Measurements from ENCODE around the gene PSMB11. TPM values are rescaled to one million over a fixed set of nuclear protein-coding genes. Genes with fewer than 3 reads are reported as not detected.

PSMB11 gene
- total RNA-seq, 2 donors from 2014 or later: not detected

DNA sequence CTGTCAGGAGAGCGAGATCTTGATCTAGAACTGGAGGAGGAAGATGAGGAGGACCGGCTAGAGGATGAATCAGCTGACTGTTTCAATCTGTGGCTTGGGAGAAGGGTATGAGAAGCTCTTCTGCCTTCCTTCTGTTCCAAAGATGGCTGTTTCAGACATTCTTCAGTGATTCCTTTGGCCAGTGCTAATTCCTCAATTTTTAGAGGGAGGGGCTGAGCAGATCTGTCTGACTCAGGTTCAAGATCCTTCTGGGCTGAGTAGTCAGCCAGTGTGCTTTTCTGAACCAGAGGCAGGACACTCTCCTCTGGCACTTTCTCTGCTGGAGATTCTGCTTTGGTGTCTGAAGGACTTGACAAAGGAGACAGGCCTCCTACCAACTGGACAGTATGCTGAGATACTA is 37.7 kb downstream of the PSMB11 start:
- DNase-seq (ENCODE audit: low spot score): no peak
- no peak overlapping the region for H3K4me3 ChIP-seq
- no peak for ATAC-seq (ENCODE audit: insufficient number of reproducible peaks, low FRiP score, low read depth)
- TF ChIP-seq, protein P1, sequence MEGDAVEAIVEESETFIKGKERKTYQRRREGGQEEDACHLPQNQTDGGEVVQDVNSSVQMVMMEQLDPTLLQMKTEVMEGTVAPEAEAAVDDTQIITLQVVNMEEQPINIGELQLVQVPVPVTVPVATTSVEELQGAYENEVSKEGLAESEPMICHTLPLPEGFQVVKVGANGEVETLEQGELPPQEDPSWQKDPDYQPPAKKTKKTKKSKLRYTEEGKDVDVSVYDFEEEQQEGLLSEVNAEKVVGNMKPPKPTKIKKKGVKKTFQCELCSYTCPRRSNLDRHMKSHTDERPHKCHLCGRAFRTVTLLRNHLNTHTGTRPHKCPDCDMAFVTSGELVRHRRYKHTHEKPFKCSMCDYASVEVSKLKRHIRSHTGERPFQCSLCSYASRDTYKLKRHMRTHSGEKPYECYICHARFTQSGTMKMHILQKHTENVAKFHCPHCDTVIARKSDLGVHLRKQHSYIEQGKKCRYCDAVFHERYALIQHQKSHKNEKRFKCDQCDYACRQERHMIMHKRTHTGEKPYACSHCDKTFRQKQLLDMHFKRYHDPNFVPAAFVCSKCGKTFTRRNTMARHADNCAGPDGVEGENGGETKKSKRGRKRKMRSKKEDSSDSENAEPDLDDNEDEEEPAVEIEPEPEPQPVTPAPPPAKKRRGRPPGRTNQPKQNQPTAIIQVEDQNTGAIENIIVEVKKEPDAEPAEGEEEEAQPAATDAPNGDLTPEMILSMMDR (IDR thresholded peaks at IDR 0.05): no peak
- H3K4me1 ChIP-seq (ENCODE audit: control insufficient read depth in 1 of 2, low read depth in 2 of 2): peaks cover 7 to 21% of the 10 kb centered on the region in 2 donors
- peak overlapping the region; percentile 2 to 46 for H3K27ac ChIP-seq
- H3K9me3 ChIP-seq: no peaks in the 10 kb centered on the region
- peaks cover 68% of the 10 kb centered on the region for H3K36me3 ChIP-seq
- no peaks in the 10 kb centered on the region for H3K27me3 ChIP-seq (replicated peaks; ENCODE audit: insufficient read depth)

DNA sequence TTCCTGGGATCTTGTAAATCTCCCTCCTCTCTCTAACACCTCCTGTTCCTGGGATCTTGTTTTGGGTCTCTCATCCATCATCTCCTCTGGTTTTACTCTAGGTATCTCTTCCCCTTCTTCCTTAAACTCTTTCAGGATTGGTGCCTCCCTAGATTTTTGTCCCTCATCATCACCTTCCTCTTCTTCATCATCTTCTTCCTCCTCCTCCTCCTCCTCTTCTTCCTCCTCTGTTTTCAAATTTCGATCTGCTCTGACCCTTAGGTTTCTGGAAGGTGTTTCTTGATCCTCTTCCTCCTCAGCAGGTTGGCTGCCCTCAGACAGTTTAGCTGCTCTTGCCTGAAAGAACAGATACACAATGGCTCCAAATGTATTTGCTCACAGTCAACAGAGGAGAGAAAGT is 38.5 kb downstream of the PSMB11 start:
- DNase-seq (ENCODE audit: low spot score) (no peak), ATAC-seq (ENCODE audit: insufficient number of reproducible peaks, low FRiP score, low read depth) (no peak)
- H3K9me3 ChIP-seq: no peaks in the 10 kb centered on the region
- H3K27ac ChIP-seq: no peak overlapping the region
- TF ChIP-seq, protein P1 (IDR thresholded peaks at IDR 0.05): no peak
- H3K4me3 ChIP-seq: no peak overlapping the region
- peaks cover 7 to 21% of the 10 kb centered on the region in 2 donors for H3K4me1 ChIP-seq (ENCODE audit: control insufficient read depth in 1 of 2, low read depth in 2 of 2)
- H3K27me3 ChIP-seq (replicated peaks; ENCODE audit: insufficient read depth): no peaks in the 10 kb centered on the region
- H3K36me3 ChIP-seq: peaks cover 68% of the 10 kb centered on the region

DNA sequence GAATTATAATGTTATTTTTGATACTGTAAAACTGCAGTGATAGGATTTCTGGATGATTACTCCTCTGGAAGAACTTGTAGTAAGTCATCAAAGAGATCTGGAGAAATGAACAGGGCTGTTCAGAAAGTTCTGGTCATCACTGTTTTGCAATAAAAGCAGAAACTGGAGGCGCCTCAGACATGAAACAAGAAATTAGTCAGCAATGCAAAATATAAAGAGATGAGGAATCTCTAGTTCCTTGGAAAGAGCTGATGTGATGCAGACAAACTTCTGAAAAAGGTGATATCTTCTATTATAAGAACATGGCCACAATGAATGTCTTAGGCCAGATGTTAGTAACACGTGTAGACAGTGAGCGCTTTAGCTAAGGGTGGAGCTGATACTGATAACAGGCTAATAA is 43.4 kb downstream of the PSMB11 start:
- ATAC-seq (ENCODE audit: insufficient number of reproducible peaks, low FRiP score, low read depth): no peak
- DNase-seq (ENCODE audit: low spot score): no peak
- peaks cover 68% of the 10 kb centered on the region for H3K36me3 ChIP-seq
- H3K27ac ChIP-seq: no peak overlapping the region
- H3K9me3 ChIP-seq: no peaks in the 10 kb centered on the region
- no peaks in the 10 kb centered on the region for H3K27me3 ChIP-seq (replicated peaks; ENCODE audit: insufficient read depth)
- no peaks in the 10 kb centered on the region for H3K4me1 ChIP-seq (ENCODE audit: control insufficient read depth in 1 of 2, low read depth in 2 of 2)
- H3K4me3 ChIP-seq: no peak overlapping the region
- TF ChIP-seq, protein P1 (IDR thresholded peaks at IDR 0.05): no peak

DNA sequence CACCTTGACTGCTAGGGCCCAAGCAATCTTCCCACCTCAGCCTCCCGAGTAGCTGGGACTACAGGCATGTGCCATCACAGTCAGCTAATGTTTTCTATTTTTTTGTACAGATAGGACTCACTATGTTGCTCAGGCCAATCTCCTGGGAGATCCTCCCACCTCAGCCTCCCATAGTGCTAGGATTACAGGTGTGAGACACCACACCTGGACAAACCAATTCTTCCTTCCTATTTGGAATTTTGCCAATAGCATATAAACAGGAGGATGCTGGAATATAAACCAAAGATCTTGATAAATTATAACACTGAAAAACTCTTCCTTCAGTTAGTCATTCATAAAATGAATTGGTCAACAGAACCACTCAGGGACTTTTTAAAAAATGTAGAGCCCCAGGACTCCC is 44.6 kb downstream of the PSMB11 start:
- Histone ChIP-seq H3K27me3 (replicated peaks; ENCODE audit: insufficient read depth) (no peaks in the 10 kb centered on the region), H3K36me3 (peaks cover 68% of the 10 kb centered on the region)
- TF ChIP-seq, protein P1 (IDR thresholded peaks at IDR 0.05): no peak

DNA sequence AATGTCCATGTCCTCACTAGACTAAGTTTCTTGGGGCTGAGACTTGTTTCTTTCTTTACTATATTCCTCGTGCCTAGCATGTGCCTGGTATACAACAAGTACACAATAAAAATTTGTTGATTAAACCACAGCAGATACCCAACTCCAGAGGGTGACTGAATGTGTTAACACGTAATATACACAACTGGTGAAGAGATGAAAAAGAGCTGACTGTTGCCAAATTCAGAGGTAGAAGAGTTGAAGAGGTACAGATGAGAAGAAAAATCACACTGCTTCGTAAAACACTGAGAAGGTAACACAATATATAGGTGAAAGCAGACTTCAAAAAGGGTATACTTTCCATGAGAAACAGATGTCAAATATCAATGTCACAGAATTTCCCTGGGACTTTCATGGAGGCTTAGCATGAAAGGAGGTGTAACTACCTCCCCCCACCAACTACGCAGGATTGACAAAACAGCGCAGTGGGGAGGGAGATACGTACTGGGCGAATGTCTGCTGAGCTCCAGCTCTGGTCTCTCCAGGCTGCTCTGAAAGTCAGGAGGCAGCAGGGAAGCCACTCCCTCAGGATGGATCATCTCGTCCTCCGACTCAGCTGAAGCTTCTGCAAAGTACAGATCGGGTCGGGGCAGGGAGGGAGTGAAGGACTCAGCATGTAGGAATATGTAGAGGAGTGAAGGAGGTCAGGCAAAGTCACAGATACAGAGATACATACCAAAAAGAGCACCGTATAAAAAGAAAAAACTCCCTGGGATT is 47.7 kb downstream of the PSMB11 start:
- peaks cover 61% of the 10 kb centered on the region for H3K36me3 ChIP-seq
- no peak overlapping the region for H3K27ac ChIP-seq
- no peaks in the 10 kb centered on the region for H3K27me3 ChIP-seq (replicated peaks; ENCODE audit: insufficient read depth)
- no peaks in the 10 kb centered on the region for H3K9me3 ChIP-seq
- H3K4me3 ChIP-seq: no peak overlapping the region
- ATAC-seq (ENCODE audit: insufficient number of reproducible peaks, low FRiP score, low read depth): no peak
- DNase-seq (ENCODE audit: low spot score): no peak
- TF ChIP-seq, protein P1 (IDR thresholded peaks at IDR 0.05): no peak
- H3K4me1 ChIP-seq (ENCODE audit: control insufficient read depth in 1 of 2, low read depth in 2 of 2): peaks cover 11 to 20% of the 10 kb centered on the region in 2 donors

More for the DNA sequence above, 44.6 kb downstream of the PSMB11 start:
- Histone ChIP-seq H3K9me3 (no peaks in the 10 kb centered on the region), H3K27ac (no peak overlapping the region), H3K4me3 (no peak overlapping the region), H3K4me1 (ENCODE audit: control insufficient read depth in 1 of 2, low read depth in 2 of 2) (no peaks in the 10 kb centered on the region)
- DNase-seq (ENCODE audit: low spot score) (no peak), ATAC-seq (ENCODE audit: insufficient number of reproducible peaks, low FRiP score, low read depth) (no peak)
